Lung (tissue), 12 donors: ENCODE measurements around the gene ZNF311. TPM values are rescaled to one million over a fixed set of nuclear protein-coding genes. Genes with fewer than 3 reads are reported as not detected.

ENCODE experiments used
- ATAC-seq: fragments of 200-7000 bp; cut with Tn5 transposase; one replicate; pipeline ENCODE4 v1.9.1; 2020; ENCODE audit warnings: moderate number of reproducible peaks; ENCODE audit not compliant: insufficient read depth, low FRiP score
- DNase-seq, 3 donors: peaks; one replicate each; pipeline ENCODE4 v3.0.0-alpha.2; 2013 to 2017
- H3K27ac ChIP-seq, 2 donors: one replicate each; pipeline ENCODE4 v1.5.1; 2013; ENCODE audit warnings: mild to moderate bottlenecking in 2 of 2, moderate library complexity in 2 of 2, control low read depth in 1 of 2, inconsistent platforms in 1 of 2, low read depth in 1 of 2, low read length in 1 of 2
- H3K27me3 ChIP-seq, 3 donors: one replicate each; pipeline ENCODE4 v1.5.1; 2013; ENCODE audit warnings: low read length in 2 of 3; ENCODE audit not compliant: control insufficient read depth in 3 of 3, insufficient read depth in 3 of 3
- H3K36me3 ChIP-seq, 4 donors: one replicate each; pipeline ENCODE4 v1.5.1; 2013; ENCODE audit warnings: low read length in 4 of 4, mild to moderate bottlenecking in 1 of 4, moderate library complexity in 1 of 4; ENCODE audit not compliant: control insufficient read depth in 4 of 4, insufficient read depth in 4 of 4
- H3K4me1 ChIP-seq, 5 donors: one replicate each; pipeline ENCODE4 v1.5.1; 2013; ENCODE audit warnings: low read length in 5 of 5, mild to moderate bottlenecking in 2 of 5, moderate library complexity in 1 of 5; ENCODE audit not compliant: control insufficient read depth in 5 of 5, insufficient read depth in 5 of 5
- H3K4me3 ChIP-seq: one replicate; pipeline ENCODE4 v1.5.1; 2013; ENCODE audit warnings: mild to moderate bottlenecking, control low read depth, moderate library complexity
- H3K9ac ChIP-seq, 2 donors: one replicate each; pipeline ENCODE4 v1.5.1; 2013; ENCODE audit warnings: low read length in 2 of 2, control low read depth in 1 of 2; ENCODE audit not compliant: insufficient read depth in 1 of 2
- H3K9me3 ChIP-seq, 4 donors: one replicate each; pipeline ENCODE4 v1.5.1; 2013; ENCODE audit warnings: low read length in 3 of 4, mild to moderate bottlenecking in 1 of 4, moderate library complexity in 1 of 4; ENCODE audit not compliant: control insufficient read depth in 4 of 4, insufficient read depth in 3 of 4
- WGBS, 2 donors: extraction: QIAGEN DNeasy Blood & Tissue Kit; methylation state at CpG; one replicate each; pipeline ENCODE4 v1.1.7; 2013; 5-methylcytosine and 5-hydroxymethylcytosine counted together
- polyA plus RNA-seq, 2 donors: library from polyadenylated mRNA; stranded (reverse); fragments of 200-250 nt; gene quantifications; one replicate each; pipeline ENCODE4 v1.2.1, GENCODE V29; 2013
- total RNA-seq, 2 donors: library from RNA; depleted of rRNA in 1 of 2; stranded (reverse); fragments of >200 nt in 1 of 2; gene quantifications; one replicate each; pipeline ENCODE4 v1.2.1, GENCODE V29; 2014 to 2021
- TF ChIP-seq, protein P1 (sequence below): IDR thresholded peaks from 2 replicates; pipeline ENCODE4 v1.5.1; 2012; ENCODE audit warnings: mild to moderate bottlenecking; ENCODE audit errors: control extremely low read depth, extremely low read depth
- donor health status: control.
- donor health status: control.
- donor health status: Bipolar disorder and iron deficiency.
- donor health status: healthy.
- donor health status: DM: yes; HTN: yes; CAD: no.

Gene ZNF311
- total and polyA plus RNA-seq, 4 donors: 0.42 to 3.1 (median 1.4) TPM

DNA sequence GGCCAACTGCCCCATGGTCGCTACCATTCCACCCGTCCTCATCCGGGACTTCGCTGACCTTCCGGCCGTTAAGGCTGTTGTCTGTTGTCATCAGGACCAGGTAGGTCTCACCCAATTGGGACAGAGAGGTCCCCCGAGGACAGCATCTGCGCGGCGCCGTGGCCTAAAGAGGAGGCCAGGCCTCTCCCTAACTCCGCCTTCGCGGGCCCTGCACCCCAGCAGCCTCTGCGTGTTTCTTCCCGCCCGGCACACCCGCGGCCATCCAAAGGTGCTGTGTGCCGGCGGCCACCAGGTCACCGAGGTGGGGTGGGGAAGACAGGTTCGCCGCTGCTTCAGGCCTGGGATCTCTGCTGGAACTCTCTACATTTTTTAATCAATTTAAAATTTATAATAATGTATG, 30.8 kb upstream of the ZNF311 start:
- DNase-seq: no peak
- peaks cover 0 to 3% (median 0%) of the 10 kb centered on the region in 3 donors for H3K27me3 ChIP-seq
- TF ChIP-seq, protein P1, sequence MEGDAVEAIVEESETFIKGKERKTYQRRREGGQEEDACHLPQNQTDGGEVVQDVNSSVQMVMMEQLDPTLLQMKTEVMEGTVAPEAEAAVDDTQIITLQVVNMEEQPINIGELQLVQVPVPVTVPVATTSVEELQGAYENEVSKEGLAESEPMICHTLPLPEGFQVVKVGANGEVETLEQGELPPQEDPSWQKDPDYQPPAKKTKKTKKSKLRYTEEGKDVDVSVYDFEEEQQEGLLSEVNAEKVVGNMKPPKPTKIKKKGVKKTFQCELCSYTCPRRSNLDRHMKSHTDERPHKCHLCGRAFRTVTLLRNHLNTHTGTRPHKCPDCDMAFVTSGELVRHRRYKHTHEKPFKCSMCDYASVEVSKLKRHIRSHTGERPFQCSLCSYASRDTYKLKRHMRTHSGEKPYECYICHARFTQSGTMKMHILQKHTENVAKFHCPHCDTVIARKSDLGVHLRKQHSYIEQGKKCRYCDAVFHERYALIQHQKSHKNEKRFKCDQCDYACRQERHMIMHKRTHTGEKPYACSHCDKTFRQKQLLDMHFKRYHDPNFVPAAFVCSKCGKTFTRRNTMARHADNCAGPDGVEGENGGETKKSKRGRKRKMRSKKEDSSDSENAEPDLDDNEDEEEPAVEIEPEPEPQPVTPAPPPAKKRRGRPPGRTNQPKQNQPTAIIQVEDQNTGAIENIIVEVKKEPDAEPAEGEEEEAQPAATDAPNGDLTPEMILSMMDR: no peak
- no peak overlapping the region for H3K4me3 ChIP-seq
- H3K36me3 ChIP-seq: no peaks in the 10 kb centered on the region
- H3K9me3 ChIP-seq: peaks cover 0 to 4% (median 0%) of the 10 kb centered on the region in 4 donors
- WGBS, 2 donors: 90 to 96% methylated on average over 24 of the region's 24 CpGs
- ATAC-seq: no peak
- no peak overlapping the region for H3K27ac ChIP-seq
- no peaks in the 10 kb centered on the region for H3K4me1 ChIP-seq
- H3K9ac ChIP-seq: no peak overlapping the region

DNA sequence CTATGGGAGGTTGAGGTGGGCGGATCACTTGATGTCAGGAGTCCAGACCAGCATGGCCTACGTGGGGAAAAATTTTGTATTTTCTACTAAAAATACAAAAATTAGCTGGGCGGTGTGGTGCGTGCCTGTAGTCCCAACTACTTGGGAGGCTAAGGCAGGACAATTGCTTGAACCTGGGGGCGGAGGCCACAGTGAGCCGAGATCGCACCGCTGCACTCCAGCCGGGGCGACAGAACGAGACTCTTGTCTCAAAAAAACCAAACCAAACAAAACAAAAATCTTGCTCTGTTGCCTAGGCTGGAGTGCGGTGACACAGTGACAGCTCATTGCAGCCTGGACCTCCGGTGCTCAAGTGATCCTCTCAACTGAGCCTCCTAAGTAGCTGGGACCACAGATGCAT, 23.7 kb upstream of the ZNF311 start:
- H3K4me3 ChIP-seq: no peak overlapping the region
- DNase-seq (no peak), ATAC-seq (no peak)
- TF ChIP-seq, protein P1: no peak
- H3K9me3 ChIP-seq: no peaks in the 10 kb centered on the region
- H3K4me1 ChIP-seq: no peaks in the 10 kb centered on the region
- no peak overlapping the region for H3K9ac ChIP-seq
- H3K27ac ChIP-seq: no peak overlapping the region
- no peaks in the 10 kb centered on the region for H3K36me3 ChIP-seq
- 90 to 91% methylated on average over 13 of the region's 13 CpGs for WGBS, 2 donors
- peaks cover 0 to 17% (median 0%) of the 10 kb centered on the region in 3 donors for H3K27me3 ChIP-seq

DNA sequence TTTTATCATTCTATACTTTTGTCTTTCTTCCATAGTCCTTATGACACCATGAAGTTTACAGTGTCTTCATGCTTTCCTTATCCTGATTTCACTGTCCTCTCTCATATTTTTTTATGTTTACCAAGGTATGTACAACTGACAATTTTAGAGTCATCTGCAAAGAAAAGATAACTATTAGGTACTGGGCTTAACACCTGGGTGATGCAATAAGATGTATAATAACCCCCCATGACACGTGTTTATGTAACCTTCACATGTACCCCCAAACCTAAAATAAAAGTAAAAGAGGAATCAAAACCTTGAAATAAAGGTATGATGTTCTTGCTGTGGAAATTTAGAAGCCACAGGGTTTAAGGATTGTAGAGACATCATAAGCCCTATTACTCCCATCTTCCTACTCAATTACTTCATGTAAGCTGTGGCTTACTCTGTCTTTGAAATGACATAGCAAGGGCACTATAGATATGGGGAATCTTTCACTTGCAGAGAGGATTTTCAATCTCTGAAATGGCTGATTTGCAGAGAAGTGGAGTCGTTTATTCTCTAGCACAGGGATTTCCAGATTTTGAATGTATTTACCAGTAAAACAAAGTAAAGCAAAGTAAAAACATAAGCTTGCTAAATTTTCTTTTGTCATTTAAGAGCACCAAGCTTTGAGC, 20.9 kb upstream of the ZNF311 start:
- WGBS, 2 donors: 44 to 59% methylated on average over 2 of the region's 2 CpGs

More for the DNA sequence above, 20.9 kb upstream of the ZNF311 start:
- no peak for DNase-seq
- no peak overlapping the region for H3K9ac ChIP-seq
- TF ChIP-seq, protein P1: no peak
- no peak for ATAC-seq
- peaks cover 3 to 18% (median 4%) of the 10 kb centered on the region in 3 donors for H3K27me3 ChIP-seq
- no peak overlapping the region for H3K4me3 ChIP-seq
- H3K9me3 ChIP-seq: peaks cover 0 to 3% (median 0%) of the 10 kb centered on the region in 4 donors
- no peaks in the 10 kb centered on the region for H3K36me3 ChIP-seq
- no peaks in the 10 kb centered on the region for H3K4me1 ChIP-seq
- no peak overlapping the region for H3K27ac ChIP-seq
